A549 (cell line): ENCODE data around the gene LGR6.

ENCODE experiments used
- CEBPB ChIP-seq, 2 experiments: fragments of >200 bp in 1 of 2; sonication (Bioruptor Twin) in 1 of 2; formaldehyde crosslinking in 1 of 2; IDR thresholded peaks; 2 replicates each; pipeline ENCODE4 v1.6.1; 2012 to 2016
- CTCF ChIP-seq: fragments of >200 bp; sonication (Bioruptor Twin); formaldehyde crosslinking; IDR thresholded peaks from 3 replicates; pipeline ENCODE4 v1.5.1; 2016
- EP300 ChIP-seq, 2 experiments: fragments of >200 bp; sonication (Bioruptor Twin); formaldehyde crosslinking; IDR thresholded peaks; 2 replicates in 1 of 2; 3 replicates in 1 of 2; pipeline ENCODE4 v1.6.1; 2016 to 2017
- ESRRA ChIP-seq: fragments of 150-350 bp; IDR thresholded peaks from 2 replicates; pipeline ENCODE4 v1.6.1; 2014; ENCODE audit warnings: mild to moderate bottlenecking, low read length, borderline replicate concordance
- FOSB ChIP-seq: fragments of 250-450 bp; sonication (Bioruptor Pico); IDR thresholded peaks from 2 replicates; pipeline ENCODE4 v1.5.0; 2020; ENCODE audit warnings: mild to moderate bottlenecking, moderate library complexity
- JUN ChIP-seq, 2 experiments: fragments of >200 bp; sonication (Bioruptor Twin); formaldehyde crosslinking; IDR thresholded peaks; 2 replicates in 1 of 2; 3 replicates in 1 of 2; pipeline ENCODE4 v1.6.1; 2016 to 2017
- JUNB ChIP-seq: fragments of >200 bp; sonication (Bioruptor Twin); formaldehyde crosslinking; IDR thresholded peaks from 2 replicates; pipeline ENCODE4 v1.6.1; 2016
- MYC ChIP-seq: IDR thresholded peaks from 2 replicates; pipeline ENCODE4 v1.6.1; 2012; ENCODE audit warnings: mild to moderate bottlenecking, inconsistent platforms, low read length, improper control_type of control experiment, borderline replicate concordance
- PHF8 ChIP-seq: fragments of 200-600 bp; sonication (generic); IDR thresholded peaks from 2 replicates; pipeline ENCODE4 v1.6.1; 2016; ENCODE audit warnings: low read depth, mild to moderate bottlenecking, antibody characterized with exemption, moderate library complexity, borderline replicate concordance
- POLR2A ChIP-seq: IDR thresholded peaks from 2 replicates; pipeline ENCODE4 v1.6.1; 2012; ENCODE audit warnings: mild to moderate bottlenecking, low read length
- RAD21 ChIP-seq, 2 experiments: fragments of >200 bp in 1 of 2; sonication (Bioruptor Twin) in 1 of 2; formaldehyde crosslinking in 1 of 2; IDR thresholded peaks in 1 of 2; conservative IDR thresholded peaks in 1 of 2; 2 replicates in 1 of 2; 3 replicates in 1 of 2; pipeline ENCODE4 v1.6.1; 2012 to 2018; ENCODE audit warnings: inconsistent platforms in 1 of 2
- ZC3H11A ChIP-seq: fragments of 450-650 bp; IDR thresholded peaks from 2 replicates; pipeline ENCODE4 v1.6.1; 2014; ENCODE audit warnings: antibody characterized with exemption, mild to moderate bottlenecking
- ZSCAN20 ChIP-seq: fragments of 250-450 bp; sonication (Bioruptor Pico); IDR thresholded peaks from 2 replicates; pipeline ENCODE4 v1.8.0; 2022; ENCODE audit warnings: mild to moderate bottlenecking, moderate library complexity
- TF ChIP-seq, protein P1 (sequence below): fragments of 200-600 bp; sonication (generic); IDR thresholded peaks from 2 replicates; pipeline ENCODE4 v1.6.1; 2016; ENCODE audit warnings: antibody characterized with exemption, mild to moderate bottlenecking, moderate library complexity

DNA sequence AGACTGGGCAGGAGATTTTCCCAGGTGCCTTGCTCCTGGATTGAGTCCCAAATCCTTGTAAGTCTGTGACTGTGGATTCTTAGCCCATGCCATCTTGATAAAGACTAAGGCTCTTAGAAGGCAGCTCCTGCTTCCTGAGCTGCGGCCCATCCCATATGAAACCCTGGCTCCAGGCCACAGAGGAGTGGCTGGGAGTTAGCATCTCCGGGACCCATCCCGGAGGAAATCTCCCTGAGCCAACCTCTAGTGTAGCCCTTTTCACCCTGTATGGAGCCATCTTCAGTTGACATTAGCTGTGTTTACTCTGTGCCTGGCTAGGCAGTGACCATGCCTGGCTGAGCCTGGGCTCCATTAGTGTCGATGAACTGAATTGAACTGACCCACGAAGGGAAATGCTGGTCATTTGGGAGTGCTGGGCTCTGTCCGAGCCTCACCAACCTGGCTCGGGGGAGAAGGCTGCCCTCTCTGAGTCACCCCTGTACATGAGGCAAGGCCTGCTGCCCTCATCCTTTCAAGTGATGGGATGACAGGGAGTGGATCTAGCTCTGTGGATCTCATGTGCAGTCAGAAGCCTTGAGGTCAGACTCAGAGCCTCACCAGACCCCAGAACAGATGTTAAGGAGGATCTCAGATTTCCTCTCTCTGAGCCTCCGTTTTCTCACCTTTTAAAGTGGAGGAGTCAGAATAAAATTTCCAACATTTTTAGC lies 37.5 kb downstream of the LGR6 start:
- TF ChIP-seq PHF8 = no peak
- TF ChIP-seq EP300 (IDR thresholded peaks at IDR 0.05) = no peak
- TF ChIP-seq MYC = no peak
- TF ChIP-seq ESRRA = no peak
- TF ChIP-seq ZC3H11A = no peak
- no peak for TF ChIP-seq POLR2A
- no peak for TF ChIP-seq CTCF
- TF ChIP-seq RAD21 (conservative IDR thresholded peaks at IDR 0.05 in 1 of 2, IDR thresholded peaks at IDR 0.05 in 1 of 2) = no peak
- TF ChIP-seq, protein P1, sequence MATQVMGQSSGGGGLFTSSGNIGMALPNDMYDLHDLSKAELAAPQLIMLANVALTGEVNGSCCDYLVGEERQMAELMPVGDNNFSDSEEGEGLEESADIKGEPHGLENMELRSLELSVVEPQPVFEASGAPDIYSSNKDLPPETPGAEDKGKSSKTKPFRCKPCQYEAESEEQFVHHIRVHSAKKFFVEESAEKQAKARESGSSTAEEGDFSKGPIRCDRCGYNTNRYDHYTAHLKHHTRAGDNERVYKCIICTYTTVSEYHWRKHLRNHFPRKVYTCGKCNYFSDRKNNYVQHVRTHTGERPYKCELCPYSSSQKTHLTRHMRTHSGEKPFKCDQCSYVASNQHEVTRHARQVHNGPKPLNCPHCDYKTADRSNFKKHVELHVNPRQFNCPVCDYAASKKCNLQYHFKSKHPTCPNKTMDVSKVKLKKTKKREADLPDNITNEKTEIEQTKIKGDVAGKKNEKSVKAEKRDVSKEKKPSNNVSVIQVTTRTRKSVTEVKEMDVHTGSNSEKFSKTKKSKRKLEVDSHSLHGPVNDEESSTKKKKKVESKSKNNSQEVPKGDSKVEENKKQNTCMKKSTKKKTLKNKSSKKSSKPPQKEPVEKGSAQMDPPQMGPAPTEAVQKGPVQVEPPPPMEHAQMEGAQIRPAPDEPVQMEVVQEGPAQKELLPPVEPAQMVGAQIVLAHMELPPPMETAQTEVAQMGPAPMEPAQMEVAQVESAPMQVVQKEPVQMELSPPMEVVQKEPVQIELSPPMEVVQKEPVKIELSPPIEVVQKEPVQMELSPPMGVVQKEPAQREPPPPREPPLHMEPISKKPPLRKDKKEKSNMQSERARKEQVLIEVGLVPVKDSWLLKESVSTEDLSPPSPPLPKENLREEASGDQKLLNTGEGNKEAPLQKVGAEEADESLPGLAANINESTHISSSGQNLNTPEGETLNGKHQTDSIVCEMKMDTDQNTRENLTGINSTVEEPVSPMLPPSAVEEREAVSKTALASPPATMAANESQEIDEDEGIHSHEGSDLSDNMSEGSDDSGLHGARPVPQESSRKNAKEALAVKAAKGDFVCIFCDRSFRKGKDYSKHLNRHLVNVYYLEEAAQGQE = no peak
- TF ChIP-seq JUN (IDR thresholded peaks at IDR 0.05) = no peak
- no peak for TF ChIP-seq ZSCAN20 (CRISPR knock-in tag)
- TF ChIP-seq JUNB = no peak
- no peak for TF ChIP-seq CEBPB (IDR thresholded peaks at IDR 0.05)
- no peak for TF ChIP-seq FOSB
